GM10248 (cell line): ENCODE data around the gene EDC4.

Experiments
- CTCF ChIA-PET: fragments of 300-600 bp; sonication (Branson Sonifier 250); formaldehyde crosslinking; extraction: SDS; loops from one replicate; lab custom pipeline; 2021; ENCODE audit warnings: antibody characterized with exemption; lab: Yijun Ruan, JAX
- POLR2A ChIA-PET: fragments of 350-650 bp; sonication (Branson Sonifier 250); formaldehyde crosslinking; extraction: SDS; loops from one replicate; lab custom pipeline; 2020; ENCODE audit warnings: antibody characterized with exemption; lab: Yijun Ruan, JAX
- DNase-seq: peaks from one replicate; pipeline ENCODE4 v3.0.0; 2012; ENCODE audit errors: extremely low spot score
- CTCF ChIP-seq: IDR thresholded peaks from 2 replicates; pipeline ENCODE4 v1.5.1; 2012; ENCODE audit warnings: mild to moderate bottlenecking, low read depth; ENCODE audit errors: extremely low read depth, missing control alignments, control extremely low read depth

EDC4 gene

DNA sequence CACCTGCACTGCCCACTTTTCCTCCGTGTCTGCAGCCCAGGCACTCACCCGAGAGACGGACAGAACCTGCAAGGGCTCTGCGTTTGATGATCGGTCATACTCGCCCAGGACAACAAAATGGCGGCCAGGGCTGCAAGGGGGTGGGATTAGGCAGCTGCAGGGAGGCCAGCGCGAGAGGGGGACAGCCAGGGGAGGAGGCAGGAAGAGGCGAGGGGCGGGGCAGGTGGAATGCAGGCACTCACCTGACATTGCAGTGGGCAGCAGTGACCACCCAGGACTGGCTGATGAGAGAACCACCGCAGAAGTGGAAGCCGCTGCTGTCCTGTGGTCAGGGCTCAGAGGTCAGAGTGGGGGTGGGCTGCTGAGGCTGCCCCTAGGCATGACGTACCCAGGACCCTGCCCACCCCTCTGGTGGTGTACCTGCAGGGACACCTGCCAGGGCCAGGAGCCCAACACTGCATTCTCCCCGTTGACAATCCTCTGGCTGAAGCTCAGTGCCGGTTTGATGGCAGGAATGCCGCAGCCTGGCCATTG lies 57.9 kb downstream of the EDC4 start:
- no peak for DNase-seq
- no peak for TF ChIP-seq CTCF
- ChIA-PET CTCF (interaction anchor here (1.1 to 7.0 kb wide), 6 partner anchors 34 to 298 kb away, joined by 3 to 54 read pairs (median 16); partner anchors contain the start of gene NRN1L), POLR2A (interaction anchor here (0.6 kb wide), 1 partner anchor 54 kb away, joined by 6 read pairs; no protein-coding TSS in a partner anchor)
